ENCODE data around the gene GART. TPM values are rescaled to one million over a fixed set of nuclear protein-coding genes. Genes with fewer than 3 reads are reported as not detected.

Gene GART
- total RNA-seq, 4 donors from 2014 or later: 53.8 to 130 (median 84.5) TPM

DNA sequence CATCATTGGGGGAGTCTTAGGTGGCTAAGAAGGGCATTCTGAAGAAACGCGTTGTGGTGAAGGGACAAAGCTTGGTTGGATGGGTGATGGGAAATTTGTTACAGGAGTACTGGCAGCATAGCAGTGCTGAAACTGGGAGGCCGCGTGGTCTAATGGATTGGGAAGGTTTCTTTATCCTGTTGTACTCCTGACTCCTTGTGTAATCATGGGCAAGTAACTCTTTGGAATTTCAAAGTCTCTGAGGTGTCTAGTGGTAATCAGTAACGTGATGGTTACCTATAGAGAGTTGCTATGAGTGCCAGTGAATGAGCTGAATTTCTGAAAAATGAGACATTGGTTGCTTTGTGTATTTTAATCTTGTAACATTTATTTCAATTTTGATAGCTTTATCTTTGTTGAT, 28.1 kb upstream of the GART start:
- Histone ChIP-seq H3K4me1 (peaks cover 0 to 3% of the 10 kb centered on the region in 2 donors), H3K9me3 (no peaks in the 10 kb centered on the region), H3K36me3 (peaks cover 32 to 55% of the 10 kb centered on the region in 2 donors), H3K4me3 (replicated peaks in 1 of 3) (no peak overlapping the region), H3K27ac (no peak overlapping the region), H3K27me3 (no peaks in the 10 kb centered on the region)
- intact Hi-C loops (cut with DNase I): no loop called here
- DNase-seq: no peak
- TF ChIP-seq POLR2A (IDR thresholded peaks at IDR 0.05): no peak
- no peak for TF ChIP-seq CTCF (IDR thresholded peaks at IDR 0.05)
- whole genome bisulfite sequencing, 2 donors: 91 to 92% methylated on average over 5 of the region's 5 CpGs

DNA sequence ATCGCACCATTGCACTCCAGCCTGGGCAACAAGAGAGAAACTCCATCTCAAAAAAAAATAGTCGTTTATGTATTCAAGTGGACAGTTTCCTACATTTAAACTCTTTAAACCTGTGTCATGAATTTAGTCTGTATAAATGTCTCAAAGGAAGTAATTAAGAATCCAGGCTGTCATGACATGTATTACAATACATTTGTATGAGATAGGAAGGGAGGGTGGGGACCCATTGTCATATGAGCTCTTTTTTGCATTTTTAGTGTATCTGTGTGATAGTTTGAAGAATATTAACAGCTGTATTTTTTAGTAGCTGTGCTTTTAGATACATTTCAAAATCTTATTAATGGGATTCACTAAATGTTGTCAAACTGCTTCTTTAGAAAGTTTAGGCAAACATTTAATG, 26.5 kb upstream of the GART start:
- Histone ChIP-seq H3K4me3 (replicated peaks in 1 of 3) (no peak overlapping the region), H3K36me3 (peaks cover 18 to 40% of the 10 kb centered on the region in 2 donors), H3K9me3 (no peaks in the 10 kb centered on the region), H3K4me1 (peaks cover 0 to 3% of the 10 kb centered on the region in 2 donors), H3K27ac (no peak overlapping the region), H3K27me3 (no peaks in the 10 kb centered on the region)
- 81 to 91% methylated on average over 2 of the region's 2 CpGs for WGBS, 2 donors
- no peak for DNase-seq
- TF ChIP-seq POLR2A (IDR thresholded peaks at IDR 0.05) (no peak), CTCF (IDR thresholded peaks at IDR 0.05) (no peak)
- intact Hi-C loops (cut with DNase I): no loop called here

DNA sequence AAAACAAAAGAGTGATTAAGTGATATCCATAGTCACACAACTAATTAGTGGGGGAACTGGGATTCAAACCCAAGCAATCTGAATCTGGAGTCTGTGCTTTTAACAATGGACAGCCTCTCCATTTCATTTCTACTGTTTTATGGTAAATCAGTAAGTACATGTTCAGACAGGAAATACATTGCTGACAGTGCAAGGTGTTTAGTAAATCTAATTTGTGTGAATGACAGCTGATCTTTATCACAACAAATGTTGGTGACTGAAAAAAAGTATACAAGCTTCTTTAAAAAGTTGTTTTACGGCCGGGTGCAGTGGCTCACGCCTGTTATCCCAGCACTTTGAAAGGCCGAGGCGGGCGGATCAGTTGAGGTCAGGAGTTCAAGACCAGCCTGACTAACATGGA, 26.0 kb upstream of the GART start:
- H3K4me3 ChIP-seq (replicated peaks in 1 of 3): no peak overlapping the region
- intact Hi-C loops (cut with DNase I): no loop called here

GRCh38 chr21:33566514-33566913, 24.6 kb upstream of the GART start:
- no peak for DNase-seq
- Histone ChIP-seq H3K36me3 (peaks cover 26 to 31% of the 10 kb centered on the region in 2 donors), H3K27ac (no peak overlapping the region), H3K27me3 (no peaks in the 10 kb centered on the region), H3K4me1 (peaks cover 0 to 3% of the 10 kb centered on the region in 2 donors), H3K4me3 (replicated peaks in 1 of 3) (no peak overlapping the region), H3K9me3 (no peaks in the 10 kb centered on the region)
- TF ChIP-seq POLR2A (IDR thresholded peaks at IDR 0.05) (no peak), CTCF (IDR thresholded peaks at IDR 0.05) (no peak)
- WGBS, 2 donors: 94 to 96% methylated on average over 2 of the region's 2 CpGs
- intact Hi-C loops (cut with DNase I): no loop called here

More for the DNA sequence above, 26.0 kb upstream of the GART start:
- no peak overlapping the region for H3K27ac ChIP-seq
- H3K27me3 ChIP-seq: no peaks in the 10 kb centered on the region
- no peak for DNase-seq
- H3K4me1 ChIP-seq: peaks cover 0 to 3% of the 10 kb centered on the region in 2 donors
- no peak for TF ChIP-seq POLR2A (IDR thresholded peaks at IDR 0.05)
- no peak for TF ChIP-seq CTCF (IDR thresholded peaks at IDR 0.05)
- H3K9me3 ChIP-seq: no peaks in the 10 kb centered on the region
- 94 to 95% methylated on average over 6 of the region's 6 CpGs for WGBS, 2 donors
- peaks cover 14 to 39% of the 10 kb centered on the region in 2 donors for H3K36me3 ChIP-seq

DNA sequence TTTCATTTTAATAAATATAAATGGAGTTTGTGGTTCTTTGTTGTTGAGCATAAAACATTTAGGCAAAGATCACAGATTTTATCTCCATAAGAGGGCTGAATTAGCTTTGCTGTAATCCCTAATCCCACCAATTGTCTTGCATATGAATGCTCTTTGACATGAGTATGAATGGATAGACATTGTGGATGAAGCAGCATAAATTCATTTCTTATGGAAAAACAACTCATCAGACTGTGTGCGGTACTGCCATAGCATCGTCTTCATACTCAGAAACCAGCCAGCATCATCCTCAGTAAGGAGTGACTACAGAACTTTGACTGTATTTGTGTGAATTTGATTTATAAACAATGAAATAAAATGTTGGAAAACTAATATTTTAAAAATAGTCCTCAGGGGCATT, 20.5 kb upstream of the GART start:
- H3K27me3 ChIP-seq: no peaks in the 10 kb centered on the region
- peaks cover 0 to 10% of the 10 kb centered on the region in 2 donors for H3K4me1 ChIP-seq
- no peaks in the 10 kb centered on the region for H3K9me3 ChIP-seq
- H3K36me3 ChIP-seq: peaks cover 44 to 49% of the 10 kb centered on the region in 2 donors
- WGBS, 2 donors: 96 to 97% methylated on average over 2 of the region's 2 CpGs
- no peak for DNase-seq
- TF ChIP-seq CTCF (IDR thresholded peaks at IDR 0.05): no peak
- no peak for TF ChIP-seq POLR2A (IDR thresholded peaks at IDR 0.05)
- H3K4me3 ChIP-seq (replicated peaks in 1 of 3): no peak overlapping the region
- intact Hi-C loops (cut with DNase I): no loop called here
- peak overlapping the region in 1 of 3 donors; percentile 4 for H3K27ac ChIP-seq
